ENCODE measurements around the gene PTPN3. TPM values are rescaled to one million over a fixed set of nuclear protein-coding genes. Genes with fewer than 3 reads are reported as not detected.

PTPN3 gene
- total RNA-seq, 2 donors from 2014 or later = 13.2 to 19.5 TPM

GRCh38 chr9:109496218-109496617, 1.9 kb downstream of the PTPN3 start:
- Histone ChIP-seq H3K27ac (peak overlapping the region in 1 of 4 donors; percentile 1), H3K9me3 (no peaks in the 10 kb centered on the region), H3K4me1 (peaks cover 44% of the 10 kb centered on the region), H3K36me3 (replicated peaks in 1 of 2; ENCODE audit: insufficient read depth in 1 of 2, low read depth in 2 of 2) (no peaks in the 10 kb centered on the region), H3K4me3 (no peak overlapping the region), H3K27me3 (no peaks in the 10 kb centered on the region)
- ATAC-seq (no peak), DNase-seq (no peak)
- 12 to 24% methylated on average over 3 of the region's 3 CpGs for WGBS, 2 donors
- TF ChIP-seq POLR2A (IDR thresholded peaks at IDR 0.05) (no peak), CTCF (IDR thresholded peaks at IDR 0.05) (no peak)
- intact Hi-C loops (cut with DNase I) = no loop called here

- no peaks in the 10 kb centered on the region for H3K27me3 ChIP-seq
- TF ChIP-seq CTCF (IDR thresholded peaks at IDR 0.05) (no peak), POLR2A (IDR thresholded peaks at IDR 0.05) (no peak)
- no peaks in the 10 kb centered on the region for H3K36me3 ChIP-seq (replicated peaks in 1 of 2; ENCODE audit: insufficient read depth in 1 of 2, low read depth in 2 of 2)
- H3K4me3 ChIP-seq = no peak overlapping the region
- H3K9me3 ChIP-seq = no peaks in the 10 kb centered on the region
- H3K27ac ChIP-seq = no peak overlapping the region
- DNase-seq = no peak
- no peak for ATAC-seq
- intact Hi-C loops (cut with DNase I) = no loop called here
- H3K4me1 ChIP-seq = peaks cover 34% of the 10 kb centered on the region
- WGBS, 2 donors = 66 to 77% methylated on average over 4 to 6 of the region's 6 CpGs
Measured at GRCh38 chr9:109493648-109494047, 4.5 kb downstream of the PTPN3 start.

GRCh38 chr9:109491590-109491989, 6.5 kb downstream of the PTPN3 start:
- peaks cover 24% of the 10 kb centered on the region for H3K4me1 ChIP-seq
- no peak overlapping the region for H3K27ac ChIP-seq
- no peak for ATAC-seq
- no peak for TF ChIP-seq POLR2A (IDR thresholded peaks at IDR 0.05)
- TF ChIP-seq CTCF (IDR thresholded peaks at IDR 0.05) = no peak
- H3K9me3 ChIP-seq = no peaks in the 10 kb centered on the region
- no peak overlapping the region for H3K4me3 ChIP-seq
- WGBS, 2 donors = 81 to 82% methylated on average over 2 of the region's 2 CpGs
- DNase-seq = no peak
- H3K27me3 ChIP-seq = no peaks in the 10 kb centered on the region
- intact Hi-C loops (cut with DNase I) = no loop called here
- H3K36me3 ChIP-seq (replicated peaks in 1 of 2; ENCODE audit: insufficient read depth in 1 of 2, low read depth in 2 of 2) = no peaks in the 10 kb centered on the region

- Histone ChIP-seq H3K36me3 (replicated peaks in 1 of 2; ENCODE audit: insufficient read depth in 1 of 2, low read depth in 2 of 2) (no peaks in the 10 kb centered on the region), H3K27me3 (no peaks in the 10 kb centered on the region), H3K9me3 (no peaks in the 10 kb centered on the region), H3K4me3 (no peak overlapping the region), H3K4me1 (peaks cover 12% of the 10 kb centered on the region), H3K27ac (no peak overlapping the region)
- WGBS, 2 donors = 59 to 65% methylated on average over 6 to 7 of the region's 7 CpGs
- intact Hi-C loops (cut with DNase I) = no loop called here
- no peak for DNase-seq
- no peak for ATAC-seq
- TF ChIP-seq CTCF (IDR thresholded peaks at IDR 0.05) = no peak
- TF ChIP-seq POLR2A (IDR thresholded peaks at IDR 0.05) = no peak
Measured at GRCh38 chr9:109488791-109489492, 9.2 kb downstream of the PTPN3 start.

GRCh38 chr9:109488351-109488750, 9.8 kb downstream of the PTPN3 start:
- no peak for DNase-seq
- WGBS, 2 donors = 73 to 83% methylated on average over 4 of the region's 4 CpGs

More at GRCh38 chr9:109488351-109488750, 9.8 kb downstream of the PTPN3 start:
- H3K36me3 ChIP-seq (replicated peaks in 1 of 2; ENCODE audit: insufficient read depth in 1 of 2, low read depth in 2 of 2) = no peaks in the 10 kb centered on the region
- no peak for ATAC-seq
- TF ChIP-seq CTCF (IDR thresholded peaks at IDR 0.05) (no peak), POLR2A (IDR thresholded peaks at IDR 0.05) (no peak)
- H3K27ac ChIP-seq = no peak overlapping the region
- intact Hi-C loops (cut with DNase I) = no loop called here
- H3K4me3 ChIP-seq = no peak overlapping the region
- no peaks in the 10 kb centered on the region for H3K9me3 ChIP-seq
- H3K4me1 ChIP-seq = peaks cover 12% of the 10 kb centered on the region
- no peaks in the 10 kb centered on the region for H3K27me3 ChIP-seq
